Testis (tissue), 3 donors: Measurements from ENCODE around the gene EWSR1. TPM values are rescaled to one million over a fixed set of nuclear protein-coding genes. Genes with fewer than 3 reads are reported as not detected.
"Not testable (repeated sequence)": the region's sequence is repeated elsewhere in the genome, so short reads cannot be mapped to it uniquely, and the experiment has no call there.

Source experiments
- DNase-seq: peaks from one replicate; pipeline ENCODE4 v3.0.0-alpha.2; 2019
- H3K27ac ChIP-seq, 2 donors: fragments of 200-600 bp; sonication (generic); one replicate each; pipeline ENCODE4 v1.5.1; 2019
- H3K27me3 ChIP-seq: fragments of 200-600 bp; sonication (generic); one replicate; pipeline ENCODE4 v1.5.1; 2019
- H3K36me3 ChIP-seq: fragments of 200-600 bp; sonication (generic); one replicate; pipeline ENCODE4 v1.5.1; 2017; ENCODE audit warnings: low read depth; ENCODE audit errors: missing control alignments
- H3K4me1 ChIP-seq: fragments of 200-600 bp; sonication (generic); one replicate; pipeline ENCODE4 v1.5.1; 2019
- H3K4me3 ChIP-seq, 2 donors: fragments of 200-600 bp; sonication (generic); one replicate each; pipeline ENCODE4 v1.5.1; 2017 to 2019
- H3K9me3 ChIP-seq: fragments of 200-600 bp; sonication (generic); one replicate; pipeline ENCODE4 v1.5.1; 2017
- CTCF ChIP-seq, 3 experiments: fragments of 450-650 bp in 2 of 3; fragments of 200-600 bp in 1 of 3; sonication (generic) in 1 of 3; IDR thresholded peaks; one replicate each; pipeline ENCODE4 v1.5.1; 2016 to 2019; ENCODE audit warnings: antibody characterized with exemption in 3 of 3, mild to moderate bottlenecking in 2 of 3, moderate library complexity in 1 of 3
- POLR2A ChIP-seq: fragments of 450-650 bp; IDR thresholded peaks from one replicate; pipeline ENCODE4 v1.6.1; 2017; ENCODE audit warnings: antibody characterized with exemption, mild to moderate bottlenecking, moderate library complexity
- WGBS, 2 donors: methylation state at CpG; one replicate each; pipeline ENCODE4 v1.1.5; 2018; 5-methylcytosine and 5-hydroxymethylcytosine counted together
- intact Hi-C: fragments of 100-400 bp; cut with DNase I; formaldehyde crosslinking; loops from one replicate; pipeline ENCODE4 v1.15.1; 2023; ENCODE audit warnings: low total_unique reads
- polyA plus RNA-seq: library from polyadenylated mRNA; stranded (reverse); fragments of 350-450 nt; fragmentation: Illumina TruSeq; extraction: RNeasy Lipid Tissue Mini Kit (QIAGEN cat#74804); gene quantifications from one replicate; pipeline ENCODE4 v1.2.3, GENCODE V29; 2014; ENCODE audit warnings: low read depth, low replicate concordance; ENCODE audit not compliant: insufficient read depth
- total RNA-seq, 2 donors: library from RNA; depleted of rRNA; stranded (reverse); fragments of >200 nt; gene quantifications; one replicate each; pipeline ENCODE4 v1.2.3, GENCODE V29; 2016

Gene EWSR1
- total and polyA plus RNA-seq, 3 donors from 2014 or later: 286 to 451 (median 336) TPM

GRCh38 chr22:29342177-29342576, 74.1 kb downstream of the EWSR1 start:
- H3K27ac ChIP-seq: no peak overlapping the region
- no peaks in the 10 kb centered on the region for H3K27me3 ChIP-seq
- H3K4me1 ChIP-seq: no peaks in the 10 kb centered on the region
- no peaks in the 10 kb centered on the region for H3K9me3 ChIP-seq
- H3K36me3 ChIP-seq: no peaks in the 10 kb centered on the region
- intact Hi-C loops: no loop called here
- no peak for TF ChIP-seq CTCF (IDR thresholded peaks at IDR 0.05)
- TF ChIP-seq POLR2A: no peak
- H3K4me3 ChIP-seq: no peak overlapping the region
- WGBS, 2 donors: 87 to 91% methylated on average over 6 of the region's 6 CpGs
- no peak for DNase-seq

- no peak overlapping the region for H3K27ac ChIP-seq
- intact Hi-C loops: no loop called here
These were observed 74.7 kb downstream of the EWSR1 start for GRCh38 chr22:29342577-29343312.

GRCh38 chr22:29343313-29343805, 75.3 kb downstream of the EWSR1 start:
- DNase-seq: no peak
- no peaks in the 10 kb centered on the region for H3K9me3 ChIP-seq
- H3K4me1 ChIP-seq: no peaks in the 10 kb centered on the region
- H3K36me3 ChIP-seq: no peaks in the 10 kb centered on the region
- H3K27me3 ChIP-seq: no peaks in the 10 kb centered on the region
- no peak overlapping the region for H3K27ac ChIP-seq
- TF ChIP-seq POLR2A (no peak), CTCF (IDR thresholded peaks at IDR 0.05) (no peak)
- 83 to 84% methylated on average over 7 of the region's 7 CpGs for WGBS, 2 donors
- intact Hi-C loops: no loop called here
- H3K4me3 ChIP-seq: no peak overlapping the region

More at GRCh38 chr22:29342577-29343312, 74.7 kb downstream of the EWSR1 start:
- Histone ChIP-seq H3K4me1 (no peaks in the 10 kb centered on the region), H3K36me3 (no peaks in the 10 kb centered on the region), H3K27me3 (no peaks in the 10 kb centered on the region), H3K4me3 (no peak overlapping the region), H3K9me3 (no peaks in the 10 kb centered on the region)
- 90% methylated on average over 10 of the region's 10 CpGs for WGBS, 2 donors
- no peak for DNase-seq
- TF ChIP-seq CTCF (IDR thresholded peaks at IDR 0.05): no peak
- no peak for TF ChIP-seq POLR2A

GRCh38 chr22:29344137-29344536, 76.1 kb downstream of the EWSR1 start:
- H3K27ac ChIP-seq: no peak overlapping the region
- 36 to 47% methylated on average over 5 of the region's 5 CpGs for WGBS, 2 donors
- intact Hi-C loops: no loop called here
- H3K9me3 ChIP-seq: no peaks in the 10 kb centered on the region
- no peak for DNase-seq
- H3K4me3 ChIP-seq: no peak overlapping the region
- TF ChIP-seq CTCF (IDR thresholded peaks at IDR 0.05) (no peak), POLR2A (no peak)
- H3K27me3 ChIP-seq: no peaks in the 10 kb centered on the region
- H3K4me1 ChIP-seq: no peaks in the 10 kb centered on the region
- H3K36me3 ChIP-seq: no peaks in the 10 kb centered on the region

GRCh38 chr22:29344889-29345288, 76.8 kb downstream of the EWSR1 start:
- 79 to 88% methylated on average over 5 of the region's 5 CpGs for WGBS, 2 donors
- intact Hi-C loops, H3K36me3 ChIP-seq, H3K27ac ChIP-seq, DNase-seq, H3K4me1 ChIP-seq, H3K9me3 ChIP-seq, H3K27me3 ChIP-seq, H3K4me3 ChIP-seq: not testable (repeated sequence)
